HUES48 (cell line): Measurements from ENCODE around the gene CEACAM20.

Experiments used
- H3K27ac ChIP-seq: one replicate; pipeline ENCODE4 v1.7.0; 2013; ENCODE audit warnings: low read depth, low read length, inconsistent platforms
- H3K27me3 ChIP-seq: 2 replicates; pipeline ENCODE4 v1.6.1; 2013; ENCODE audit warnings: mild to moderate bottlenecking, low read length; ENCODE audit not compliant: control insufficient read depth, insufficient read depth
- H3K36me3 ChIP-seq: 2 replicates; pipeline ENCODE4 v1.6.1; 2013; ENCODE audit warnings: low read length; ENCODE audit not compliant: control insufficient read depth, insufficient read depth
- H3K4me1 ChIP-seq: 2 replicates; pipeline ENCODE4 v1.6.1; 2013; ENCODE audit warnings: mild to moderate bottlenecking, low read length; ENCODE audit not compliant: control insufficient read depth, insufficient read depth
- H3K4me3 ChIP-seq: 2 replicates; pipeline ENCODE4 v1.5.1; 2013; ENCODE audit warnings: mild to moderate bottlenecking, low read depth, low read length
- H3K9ac ChIP-seq: 2 replicates; pipeline ENCODE4 v1.6.1; 2013; ENCODE audit warnings: mild to moderate bottlenecking, low read depth, low read length, moderate library complexity
- H3K9me3 ChIP-seq: 2 replicates; pipeline ENCODE4 v1.6.1; 2013; ENCODE audit warnings: low read length; ENCODE audit not compliant: control insufficient read depth, insufficient read depth

The CEACAM20 gene

GRCh38 chr19:44529536-44529935, at the start of gene CEACAM20:
Gene CEACAM20 (minus strand): TSS chr19:44529675. CDS start chr19:44529509, 166 bp downstream.
- no peak within 1 kb of the TSS for H3K27ac ChIP-seq
- no peak within 1 kb of the TSS for H3K9ac ChIP-seq
- H3K9me3 ChIP-seq: peaks cover 46% of the 10 kb centered on the region
- no peak within 1 kb of the TSS for H3K4me3 ChIP-seq
- no peaks in the 10 kb centered on the region for H3K27me3 ChIP-seq
- H3K36me3 ChIP-seq: no peaks in the 10 kb centered on the region
- H3K4me1 ChIP-seq: no peaks in the 10 kb centered on the region

- H3K4me1 ChIP-seq: no peaks in the 10 kb centered on the region
- no peaks in the 10 kb centered on the region for H3K9me3 ChIP-seq
- no peaks in the 10 kb centered on the region for H3K27me3 ChIP-seq
- no peak overlapping the region for H3K4me3 ChIP-seq
- H3K27ac ChIP-seq: no peak overlapping the region
- H3K9ac ChIP-seq: no peak overlapping the region
- H3K36me3 ChIP-seq: no peaks in the 10 kb centered on the region
Measured at GRCh38 chr19:44577566-44577874, 48.0 kb upstream of the CEACAM20 start.

DNA sequence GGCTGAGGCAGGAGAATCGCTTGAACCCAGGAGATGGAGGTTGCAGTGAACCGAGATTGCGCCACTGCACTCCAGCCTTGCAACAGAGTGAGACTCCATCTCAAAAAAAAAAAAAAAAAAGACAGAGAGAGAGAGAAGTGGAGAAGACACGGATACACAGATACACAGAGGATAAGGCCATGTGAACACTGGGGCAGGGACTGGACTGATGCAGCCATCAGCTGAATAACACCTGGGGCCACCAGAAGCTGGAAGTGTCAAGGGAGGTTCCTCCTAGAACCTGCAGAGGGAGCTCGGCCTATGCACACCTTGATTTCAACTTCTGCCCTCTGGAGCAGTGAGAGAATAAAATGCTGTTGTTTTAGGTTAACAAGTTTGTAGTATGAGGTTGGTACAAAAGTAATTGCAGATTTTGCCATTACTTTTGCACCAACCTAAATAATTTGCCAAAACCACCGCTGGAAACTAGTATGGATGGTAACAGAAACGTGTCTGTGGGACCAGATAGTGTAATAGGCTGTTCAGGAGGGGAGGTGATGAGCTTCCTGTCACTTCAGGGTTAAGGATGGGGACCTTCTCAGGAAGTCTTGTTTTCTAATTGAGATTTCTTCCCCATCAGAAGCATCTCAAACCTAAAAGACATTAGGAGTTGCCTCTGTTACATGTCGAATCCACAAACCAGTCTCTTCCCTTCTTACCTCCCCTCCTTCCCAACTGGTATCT, 47.5 kb upstream of the CEACAM20 start:
- Histone ChIP-seq H3K4me1 (no peaks in the 10 kb centered on the region), H3K9ac (no peak overlapping the region), H3K27ac (no peak overlapping the region), H3K4me3 (no peak overlapping the region), H3K36me3 (no peaks in the 10 kb centered on the region), H3K9me3 (no peaks in the 10 kb centered on the region), H3K27me3 (no peaks in the 10 kb centered on the region)

- H3K27ac ChIP-seq: no peak overlapping the region
- no peak overlapping the region for H3K9ac ChIP-seq
- H3K9me3 ChIP-seq: no peaks in the 10 kb centered on the region
- H3K4me1 ChIP-seq: no peaks in the 10 kb centered on the region
- no peak overlapping the region for H3K4me3 ChIP-seq
- no peaks in the 10 kb centered on the region for H3K36me3 ChIP-seq
- no peaks in the 10 kb centered on the region for H3K27me3 ChIP-seq
Measured at GRCh38 chr19:44575116-44575700, 45.7 kb upstream of the CEACAM20 start.

GRCh38 chr19:44574186-44574950, 44.9 kb upstream of the CEACAM20 start:
- no peaks in the 10 kb centered on the region for H3K4me1 ChIP-seq
- H3K27ac ChIP-seq: no peak overlapping the region
- H3K27me3 ChIP-seq: no peaks in the 10 kb centered on the region
- H3K9ac ChIP-seq: no peak overlapping the region
- H3K36me3 ChIP-seq: no peaks in the 10 kb centered on the region
- H3K9me3 ChIP-seq: no peaks in the 10 kb centered on the region
- no peak overlapping the region for H3K4me3 ChIP-seq

DNA sequence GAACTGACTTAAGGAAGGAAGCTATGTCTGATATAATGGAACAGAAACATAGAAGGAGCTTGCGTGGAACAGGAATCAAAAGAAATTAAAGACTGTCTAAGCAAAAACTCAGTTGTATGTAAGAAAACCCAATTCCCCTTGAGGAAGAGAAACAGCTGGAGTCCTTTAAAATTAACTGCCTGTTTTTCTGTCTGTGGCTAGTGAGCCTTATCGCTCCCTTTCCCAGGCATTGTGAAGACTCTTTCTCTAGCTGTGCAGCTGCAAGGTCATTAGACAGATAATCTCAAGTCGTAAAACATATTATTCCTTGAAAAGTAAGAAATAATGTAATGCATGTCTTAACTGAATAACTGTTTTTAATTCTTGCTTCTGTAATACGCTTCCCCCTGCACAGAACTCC, 44.2 kb upstream of the CEACAM20 start:
- H3K27ac ChIP-seq: no peak overlapping the region

DNA sequence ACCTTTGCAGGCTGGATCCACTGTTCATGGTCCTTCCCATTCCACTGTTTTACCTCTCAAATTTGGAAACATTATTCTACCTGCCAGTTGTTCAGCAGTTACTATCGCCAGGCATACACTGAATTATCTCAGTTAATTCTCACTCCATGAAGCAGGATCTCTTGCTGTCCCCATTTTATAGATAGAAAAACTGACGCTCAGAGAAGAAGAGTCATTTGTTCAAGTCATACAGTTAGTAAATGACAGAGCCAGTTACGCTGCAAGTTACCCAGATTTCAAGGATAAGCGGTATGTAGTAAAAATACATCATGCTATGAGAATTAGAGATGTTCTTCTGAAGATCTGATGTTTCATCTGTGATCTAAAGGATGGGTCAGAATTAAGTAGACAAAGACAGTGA, 43.7 kb upstream of the CEACAM20 start:
- Histone ChIP-seq H3K27ac (no peak overlapping the region), H3K9me3 (no peaks in the 10 kb centered on the region), H3K27me3 (no peaks in the 10 kb centered on the region), H3K4me1 (no peaks in the 10 kb centered on the region), H3K4me3 (no peak overlapping the region), H3K9ac (no peak overlapping the region), H3K36me3 (no peaks in the 10 kb centered on the region)

More for the DNA sequence above, 44.2 kb upstream of the CEACAM20 start:
- Histone ChIP-seq H3K4me3 (no peak overlapping the region), H3K27me3 (no peaks in the 10 kb centered on the region), H3K9me3 (no peaks in the 10 kb centered on the region), H3K9ac (no peak overlapping the region), H3K4me1 (no peaks in the 10 kb centered on the region), H3K36me3 (no peaks in the 10 kb centered on the region)

DNA sequence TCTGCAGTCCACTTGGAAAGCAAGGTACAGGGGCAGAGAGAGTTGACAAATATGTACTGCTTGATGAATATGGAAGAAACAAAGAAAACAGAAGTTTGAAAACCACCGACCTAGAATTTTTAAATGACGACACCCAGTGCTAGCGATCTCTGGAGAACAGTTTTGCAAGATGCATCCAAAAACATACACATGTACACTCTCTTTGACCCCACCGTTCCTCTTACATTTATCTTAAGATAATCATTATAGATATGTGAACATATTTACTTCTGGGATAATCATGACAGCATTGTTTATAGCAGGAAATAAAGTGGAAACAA, 43.1 kb upstream of the CEACAM20 start:
- H3K9me3 ChIP-seq: no peaks in the 10 kb centered on the region
- no peak overlapping the region for H3K4me3 ChIP-seq
- H3K27me3 ChIP-seq: no peaks in the 10 kb centered on the region
- no peaks in the 10 kb centered on the region for H3K4me1 ChIP-seq
- no peak overlapping the region for H3K27ac ChIP-seq
- no peak overlapping the region for H3K9ac ChIP-seq
- no peaks in the 10 kb centered on the region for H3K36me3 ChIP-seq

DNA sequence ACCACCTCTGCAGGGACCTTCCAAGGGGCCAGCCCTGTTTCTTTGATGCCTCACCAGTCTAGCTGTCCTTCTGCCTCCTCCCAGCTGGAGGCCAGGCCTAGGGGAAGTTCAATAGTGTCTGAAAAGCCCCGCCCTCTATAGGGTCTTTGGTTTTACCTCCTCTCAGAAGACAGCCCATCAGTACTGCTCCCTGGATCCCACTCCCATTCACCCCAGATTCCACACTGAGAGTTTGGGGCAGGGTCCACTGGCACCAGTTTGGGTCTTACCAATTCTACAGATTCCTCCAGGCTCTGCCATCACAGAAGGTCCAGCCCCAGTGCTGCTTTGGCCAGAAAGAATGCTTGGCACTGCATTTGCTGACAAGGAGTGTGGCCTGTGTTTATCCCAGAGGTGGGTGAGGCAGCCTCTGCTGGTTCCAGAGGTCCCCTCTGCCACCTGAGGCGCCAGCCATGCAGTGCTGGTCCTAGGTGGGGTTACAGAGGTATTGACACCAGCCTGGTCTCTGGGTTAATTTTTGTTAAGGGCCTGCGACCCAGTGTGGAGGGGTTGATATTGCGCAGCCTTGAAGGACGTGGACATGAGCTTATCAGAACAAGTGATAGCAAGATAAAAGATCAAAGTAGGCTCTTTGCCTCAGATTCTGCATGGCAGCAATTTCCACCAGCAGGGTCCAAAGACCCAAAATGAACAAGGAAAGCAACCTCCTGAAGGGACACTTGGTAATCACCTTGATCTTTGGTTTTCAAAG, 42.5 kb upstream of the CEACAM20 start:
- Histone ChIP-seq H3K9ac (no peak overlapping the region), H3K27me3 (no peaks in the 10 kb centered on the region), H3K9me3 (no peaks in the 10 kb centered on the region), H3K36me3 (no peaks in the 10 kb centered on the region), H3K4me3 (no peak overlapping the region), H3K4me1 (no peaks in the 10 kb centered on the region), H3K27ac (no peak overlapping the region)

- H3K36me3 ChIP-seq: no peaks in the 10 kb centered on the region
- no peak overlapping the region for H3K27ac ChIP-seq
- H3K9ac ChIP-seq: no peak overlapping the region
- no peaks in the 10 kb centered on the region for H3K27me3 ChIP-seq
- no peaks in the 10 kb centered on the region for H3K4me1 ChIP-seq
- H3K4me3 ChIP-seq: no peak overlapping the region
- H3K9me3 ChIP-seq: no peaks in the 10 kb centered on the region
Measured at GRCh38 chr19:44570984-44571684, 41.7 kb upstream of the CEACAM20 start.
